ENCODE measurements around the gene CHST3.

The CHST3 gene

DNA sequence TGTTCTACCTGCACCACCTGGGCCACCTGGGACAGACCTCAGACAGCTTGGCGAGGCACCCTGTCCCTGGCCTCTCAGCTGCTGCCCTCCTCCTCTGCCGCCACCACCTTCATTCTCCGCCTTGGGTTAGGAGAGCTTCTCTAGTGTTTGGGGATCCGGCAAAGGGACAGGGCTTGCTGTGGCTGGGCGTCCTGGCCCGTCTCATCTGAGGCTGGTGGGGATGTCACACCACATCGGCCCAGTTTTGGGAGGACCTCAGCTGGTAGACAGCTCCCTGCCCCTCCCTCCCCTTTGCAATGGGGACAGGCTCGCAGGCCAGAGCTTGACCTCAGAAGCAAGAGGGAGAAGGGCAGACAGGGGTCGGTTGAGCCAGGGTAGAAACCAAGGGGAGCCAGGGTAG, 97.7 kb downstream of the CHST3 start:
- H3K27me3 ChIP-seq = peaks cover 0 to 33% of the 10 kb centered on the region in 2 donors
- H3K27ac ChIP-seq = no peak overlapping the region
- no peak overlapping the region for H3K4me3 ChIP-seq
- no peak for DNase-seq
- no peaks in the 10 kb centered on the region for H3K9me3 ChIP-seq
- intact Hi-C loops (cut with DNase I; ENCODE audit: low total_unique reads) = no loop called here
- no peaks in the 10 kb centered on the region for H3K36me3 ChIP-seq
- no peak for TF ChIP-seq CTCF (IDR thresholded peaks at IDR 0.05)
- H3K4me1 ChIP-seq = no peaks in the 10 kb centered on the region

GRCh38 chr10:72062382-72062781, 98.2 kb downstream of the CHST3 start:
- Histone ChIP-seq H3K27ac (no peak overlapping the region), H3K9me3 (no peaks in the 10 kb centered on the region), H3K36me3 (no peaks in the 10 kb centered on the region), H3K27me3 (peaks cover 0 to 30% of the 10 kb centered on the region in 2 donors), H3K4me3 (no peak overlapping the region), H3K4me1 (no peaks in the 10 kb centered on the region)
- DNase-seq = no peak
- intact Hi-C loops (cut with DNase I; ENCODE audit: low total_unique reads) = no loop called here
- no peak for TF ChIP-seq CTCF (IDR thresholded peaks at IDR 0.05)

Data from tibial artery (tissue), 4 donors.